ENCODE measurements around the gene CAMTA1. TPM values are rescaled to one million over a fixed set of nuclear protein-coding genes. Genes with fewer than 3 reads are reported as not detected.

The CAMTA1 gene
- polyA plus RNA-seq, 1 of the 3 experiments (the other 2 are of a cell fraction) = 63.1 TPM

GRCh38 chr1:6986281-6986680 is 201.0 kb downstream of the CAMTA1 start (continued):
- TF ChIP-seq REST (IDR thresholded peaks at IDR 0.05; ENCODE audit: low read depth, low read length) (no peak), MAX (IDR thresholded peaks at IDR 0.05; ENCODE audit: low read depth) (no peak), MEF2A (IDR thresholded peaks at IDR 0.05; ENCODE audit: borderline replicate concordance, low read depth) (no peak), FOSL2 (IDR thresholded peaks at IDR 0.05; ENCODE audit: borderline replicate concordance, low read depth) (no peak), ZBTB33 (IDR thresholded peaks at IDR 0.05; ENCODE audit: borderline replicate concordance, low read depth) (no peak), GATA2 (CRISPR knock-in tag; IDR thresholded peaks at IDR 0.05) (no peak)

GRCh38 chr1:6987940-6988339 is 202.7 kb downstream of the CAMTA1 start:
- Histone ChIP-seq H2AFZ (ENCODE audit: low read depth) (no peak overlapping the region), H3K27me3 (ENCODE audit: insufficient read depth) (no peaks in the 10 kb centered on the region), H3K79me2 (ENCODE audit: insufficient read depth) (no peaks in the 10 kb centered on the region), H3K4me2 (no peak overlapping the region), H3K4me3 (ENCODE audit: low read depth in 2 of 2, low read length in 1 of 2) (no peak overlapping the region), H3F3A (replicated peaks; ENCODE audit: insufficient read depth) (no peaks in the 10 kb centered on the region), H3K9me2 (no peaks in the 10 kb centered on the region), H3K27ac (ENCODE audit: low read depth in 2 of 2, low read length in 1 of 2) (no peak overlapping the region), H3K9me3 (no peaks in the 10 kb centered on the region), H4K20me1 (ENCODE audit: insufficient read depth) (no peaks in the 10 kb centered on the region), H3K9ac (no peak overlapping the region), H3K4me1 (ENCODE audit: control insufficient read depth in 1 of 2, insufficient read depth in 2 of 2, low read depth in 1 of 2, low read length in 1 of 2) (no peaks in the 10 kb centered on the region), H3K36me3 (replicated peaks in 1 of 2; ENCODE audit: control insufficient read depth in 1 of 2, insufficient read depth in 2 of 2, low read length in 1 of 2) (no peaks in the 10 kb centered on the region)
- 90% methylated on average over 9 of the region's 9 CpGs for WGBS (ENCODE audit: low lambda C conversion rate)
- TF ChIP-seq NRF1 (IDR thresholded peaks at IDR 0.05; ENCODE audit: low read depth, low read length) (no peak), MXI1 (IDR thresholded peaks at IDR 0.05; ENCODE audit: low read depth, low read length) (no peak), REST (IDR thresholded peaks at IDR 0.05; ENCODE audit: low read depth, low read length) (no peak)
- DNase-seq = no peak
- ChIA-PET CTCF (interaction anchor here (0.6 to 0.7 kb wide), 2 partner anchors 55 to 98 kb away, joined by 3 read pairs; no protein-coding TSS in a partner anchor), POLR2A (no interaction called here)
